OCI-LY7 (cell line): ENCODE measurements around the gene BEX1. TPM values are rescaled to one million over a fixed set of nuclear protein-coding genes. Genes with fewer than 3 reads are reported as not detected.
"Not testable (repeated sequence)": the region's sequence is repeated elsewhere in the genome, so short reads cannot be mapped to it uniquely, and the experiment has no call there.

ENCODE experiments used
- BruUV-seq: library from RNA; stranded (reverse); fragments of 400-500 nt; replicated peaks from 2 replicates; lab custom pipeline; 2021; lab: Mats Ljungman, UMichigan
- CTCF ChIA-PET: fragments of 300-600 bp; sonication (Branson Sonifier 250); formaldehyde crosslinking; loops from one replicate; lab custom pipeline; 2022; ENCODE audit warnings: antibody characterized with exemption; ENCODE audit not compliant: unreplicated experiment; lab: Charles Lee
- POLR2A ChIA-PET: fragments of 300-600 bp; sonication (Branson Sonifier 250); formaldehyde crosslinking; loops from one replicate; lab custom pipeline; 2022; ENCODE audit warnings: antibody characterized with exemption; lab: Charles Lee
- DNase-seq: peaks from one replicate; pipeline ENCODE4 v3.0.0-alpha.2; 2015; ENCODE audit warnings: low spot score
- H2AFZ ChIP-seq: fragments of 200-600 bp; sonication (generic), shearing (Covaris generic); 2 replicates; pipeline ENCODE4 v1.6.1; 2014; ENCODE audit warnings: mild to moderate bottlenecking, antibody characterized with exemption, low read length, moderate library complexity
- H3K27ac ChIP-seq: fragments of 200-600 bp; sonication (generic); 2 replicates; pipeline ENCODE4 v1.5.1; 2014; ENCODE audit warnings: mixed run types, low read depth, mild to moderate bottlenecking, moderate library complexity, low read length, inconsistent platforms; ENCODE audit not compliant: poor library complexity, severe bottlenecking
- H3K36me3 ChIP-seq: fragments of 200-600 bp; sonication (generic); 2 replicates; pipeline ENCODE4 v1.6.1; 2014; ENCODE audit warnings: mild to moderate bottlenecking, antibody characterized with exemption, low read length, moderate library complexity, mixed read lengths; ENCODE audit not compliant: insufficient read depth
- H3K4me1 ChIP-seq: fragments of 200-600 bp; sonication (generic); 2 replicates; pipeline ENCODE4 v1.5.1; 2014; ENCODE audit warnings: mild to moderate bottlenecking, low read length; ENCODE audit not compliant: insufficient read depth, poor library complexity, severe bottlenecking
- H3K4me2 ChIP-seq: fragments of 200-600 bp; sonication (generic); 2 replicates; pipeline ENCODE4 v1.6.1; 2014; ENCODE audit warnings: mild to moderate bottlenecking, low read length
- H3K4me3 ChIP-seq: fragments of 200-600 bp; sonication (generic); 2 replicates; pipeline ENCODE4 v1.5.1; 2014; ENCODE audit warnings: mild to moderate bottlenecking, low read depth, low read length; ENCODE audit not compliant: poor library complexity, severe bottlenecking
- H3K79me2 ChIP-seq: fragments of 200-600 bp; sonication (generic); 2 replicates; pipeline ENCODE4 v1.6.1; 2016; ENCODE audit warnings: low read depth, mild to moderate bottlenecking, low read length, moderate library complexity, mixed read lengths; ENCODE audit not compliant: insufficient read depth
- H3K9me2 ChIP-seq: fragments of 200-600 bp; sonication (generic); 2 replicates; pipeline ENCODE4 v1.6.1; 2016; ENCODE audit warnings: mild to moderate bottlenecking, low read length, mixed read lengths; ENCODE audit not compliant: insufficient read depth
- H3K9me3 ChIP-seq: fragments of 200-600 bp; sonication (generic); 2 replicates; pipeline ENCODE4 v1.6.1; 2014; ENCODE audit warnings: mild to moderate bottlenecking, mixed run types, low read length, mixed read lengths
- H4K20me1 ChIP-seq: fragments of 200-600 bp; sonication (generic); 2 replicates; pipeline ENCODE4 v1.6.1; 2014; ENCODE audit warnings: mild to moderate bottlenecking, antibody characterized with exemption, low read length, moderate library complexity, mixed read lengths; ENCODE audit not compliant: insufficient read depth
- EZH2phosphoT487 ChIP-seq: fragments of 200-600 bp; sonication (generic); IDR thresholded peaks from 2 replicates; pipeline ENCODE4 v1.6.1; 2018; ENCODE audit warnings: low read depth, borderline replicate concordance, mild to moderate bottlenecking, mixed run types, antibody characterized with exemption, low read length, moderate library complexity, mixed read lengths
- intact Hi-C: fragments of 100-400 bp; cut with micrococcal nuclease; formaldehyde crosslinking; loops from one replicate; pipeline ENCODE4 v1.10.0; 2022; ENCODE audit not compliant: unreplicated experiment
- total RNA-seq, 2 experiments: library from RNA; depleted of rRNA in 1 of 2; stranded (reverse); fragments of >200 nt in 1 of 2; shearing (Covaris generic) in 1 of 2; gene quantifications; 2 replicates each; pipeline ENCODE4 v1.2.3, GENCODE V29; 2014 to 2022
- TF ChIP-seq, protein P1 (sequence below): fragments of 200-600 bp; sonication (generic); conservative IDR thresholded peaks from 2 replicates; pipeline ENCODE4 v1.5.1; 2014; ENCODE audit warnings: mild to moderate bottlenecking, antibody characterized with exemption, low read length, moderate library complexity, mixed read lengths

The BEX1 gene
- total RNA-seq, 2 experiments from 2014 or later: not detected

DNA sequence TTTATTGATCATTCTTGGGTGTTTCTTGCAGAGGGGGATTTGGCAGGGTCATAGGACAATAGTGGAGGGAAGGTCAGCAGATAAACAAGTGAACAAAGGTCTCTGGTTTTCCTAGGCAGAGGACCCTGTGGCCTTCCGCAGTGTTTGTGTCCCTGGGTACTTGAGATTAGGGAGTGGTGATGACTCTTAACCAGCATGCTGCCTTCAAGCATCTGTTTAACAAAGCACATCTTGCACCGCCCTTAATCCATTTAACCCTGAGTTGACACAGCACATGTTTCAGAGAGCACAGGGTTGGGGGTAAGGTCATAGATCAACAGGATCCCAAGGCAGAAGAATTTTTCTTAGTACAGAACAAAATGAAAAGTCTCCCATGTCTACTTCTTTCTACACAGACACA lies 39.9 kb upstream of the BEX1 start:
- CTCF ChIA-PET, H4K20me1 ChIP-seq, H3K4me2 ChIP-seq, H3K4me3 ChIP-seq, POLR2A ChIA-PET, BruUV-seq, H3K9me2 ChIP-seq, H3K36me3 ChIP-seq, H2AFZ ChIP-seq, DNase-seq, H3K79me2 ChIP-seq, H3K4me1 ChIP-seq, H3K9me3 ChIP-seq, intact Hi-C loops, H3K27ac ChIP-seq: not testable (repeated sequence)

DNA sequence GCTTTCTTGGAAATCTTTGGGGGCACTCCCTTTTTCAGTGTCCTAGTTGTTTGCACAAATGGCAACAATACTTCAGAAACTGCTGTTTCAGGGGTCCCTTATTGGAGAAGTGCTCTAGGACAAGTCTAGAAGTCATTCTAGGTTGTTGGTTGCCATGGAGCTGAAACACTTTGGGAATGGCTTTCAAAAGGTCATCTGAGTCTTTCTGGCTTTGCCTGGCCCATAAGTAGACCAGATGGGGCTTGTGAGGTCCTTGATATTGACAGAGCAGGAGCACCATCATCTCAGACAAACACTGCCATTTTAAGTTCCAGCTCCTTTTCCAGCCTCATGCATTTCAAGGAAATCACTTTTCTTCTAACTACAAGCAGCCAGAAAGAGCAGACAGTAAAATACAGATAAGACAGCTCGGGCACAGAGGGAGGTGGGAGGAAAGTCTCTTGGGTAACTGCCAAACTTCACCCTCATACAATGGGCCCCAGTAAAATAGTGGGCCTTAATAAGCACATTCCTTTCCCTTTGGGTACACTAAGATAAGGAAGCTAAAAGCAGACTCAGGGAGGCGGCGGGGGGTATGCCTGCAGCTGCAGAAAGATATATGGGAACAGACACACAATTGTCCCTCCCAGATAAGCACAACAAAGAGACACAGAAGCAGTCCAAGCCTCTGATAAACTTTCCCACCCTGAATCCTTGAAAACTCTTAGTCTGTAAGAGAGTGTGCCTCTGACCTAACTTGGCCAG lies 37.5 kb upstream of the BEX1 start:
- ChIA-PET CTCF (no interaction called here), POLR2A (no interaction called here)
- Histone ChIP-seq H2AFZ (no peak overlapping the region), H3K4me1 (no peaks in the 10 kb centered on the region), H4K20me1 (no peaks in the 10 kb centered on the region), H3K4me2 (no peak overlapping the region), H3K4me3 (no peak overlapping the region), H3K36me3 (no peaks in the 10 kb centered on the region), H3K9me2 (no peaks in the 10 kb centered on the region), H3K27ac (no peak overlapping the region), H3K79me2 (no peaks in the 10 kb centered on the region), H3K9me3 (no peaks in the 10 kb centered on the region)
- no peak for DNase-seq
- TF ChIP-seq EZH2phosphoT487: no peak
- TF ChIP-seq, protein P1, sequence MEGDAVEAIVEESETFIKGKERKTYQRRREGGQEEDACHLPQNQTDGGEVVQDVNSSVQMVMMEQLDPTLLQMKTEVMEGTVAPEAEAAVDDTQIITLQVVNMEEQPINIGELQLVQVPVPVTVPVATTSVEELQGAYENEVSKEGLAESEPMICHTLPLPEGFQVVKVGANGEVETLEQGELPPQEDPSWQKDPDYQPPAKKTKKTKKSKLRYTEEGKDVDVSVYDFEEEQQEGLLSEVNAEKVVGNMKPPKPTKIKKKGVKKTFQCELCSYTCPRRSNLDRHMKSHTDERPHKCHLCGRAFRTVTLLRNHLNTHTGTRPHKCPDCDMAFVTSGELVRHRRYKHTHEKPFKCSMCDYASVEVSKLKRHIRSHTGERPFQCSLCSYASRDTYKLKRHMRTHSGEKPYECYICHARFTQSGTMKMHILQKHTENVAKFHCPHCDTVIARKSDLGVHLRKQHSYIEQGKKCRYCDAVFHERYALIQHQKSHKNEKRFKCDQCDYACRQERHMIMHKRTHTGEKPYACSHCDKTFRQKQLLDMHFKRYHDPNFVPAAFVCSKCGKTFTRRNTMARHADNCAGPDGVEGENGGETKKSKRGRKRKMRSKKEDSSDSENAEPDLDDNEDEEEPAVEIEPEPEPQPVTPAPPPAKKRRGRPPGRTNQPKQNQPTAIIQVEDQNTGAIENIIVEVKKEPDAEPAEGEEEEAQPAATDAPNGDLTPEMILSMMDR: no peak
- no TSS peak for BruUV-seq
- intact Hi-C loops: no loop called here

DNA sequence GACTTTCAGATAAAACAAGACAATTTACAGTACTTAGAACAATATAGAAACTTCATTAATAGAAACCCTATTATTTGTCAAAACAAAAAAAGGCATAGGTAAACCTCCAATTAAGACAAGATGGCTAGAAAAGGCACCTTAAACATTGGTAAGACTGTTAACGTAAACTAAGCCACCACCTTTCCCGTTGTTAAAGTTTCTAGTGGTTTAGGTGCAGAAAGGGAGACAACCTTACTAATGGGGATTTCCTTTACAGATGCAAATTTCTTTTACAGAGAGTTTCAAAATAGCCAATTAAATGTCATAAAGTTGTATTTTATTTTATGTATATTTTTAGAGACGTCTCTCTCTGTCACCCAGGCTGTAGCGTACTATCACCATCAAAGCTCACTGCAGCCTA lies 36.5 kb upstream of the BEX1 start:
- Histone ChIP-seq H3K4me3 (no peak overlapping the region), H2AFZ (no peak overlapping the region), H3K9me3 (no peaks in the 10 kb centered on the region), H3K4me1 (no peaks in the 10 kb centered on the region), H4K20me1 (no peaks in the 10 kb centered on the region), H3K79me2 (no peaks in the 10 kb centered on the region), H3K9me2 (no peaks in the 10 kb centered on the region), H3K4me2 (no peak overlapping the region), H3K27ac (no peak overlapping the region), H3K36me3 (no peaks in the 10 kb centered on the region)
- intact Hi-C loops: no loop called here
- no peak for DNase-seq
- ChIA-PET CTCF (no interaction called here), POLR2A (no interaction called here)
- no peak for TF ChIP-seq EZH2phosphoT487
- TF ChIP-seq, protein P1: no peak
- no TSS peak for BruUV-seq
